Upper lobe of right lung (tissue), 1 donor: ENCODE results near the gene TRAF3. TPM values are rescaled to one million over a fixed set of nuclear protein-coding genes. Genes with fewer than 3 reads are reported as not detected.

Source experiments
- ATAC-seq: fragments of 200-7000 bp; cut with Tn5 transposase; one replicate; pipeline ENCODE4 v1.9.1; 2020; ENCODE audit warnings: mild to moderate bottlenecking, moderate library complexity
- DNase-seq: peaks from one replicate; pipeline ENCODE4 v3.0.0-alpha.2; 2020
- H3K27ac ChIP-seq: fragments of 200-600 bp; one replicate; pipeline ENCODE4 v1.8.0; 2022
- H3K27me3 ChIP-seq: fragments of 200-600 bp; one replicate; pipeline ENCODE4 v1.8.0; 2022; ENCODE audit warnings: mild to moderate bottlenecking
- H3K36me3 ChIP-seq: fragments of 200-600 bp; one replicate; pipeline ENCODE4 v1.8.0; 2022
- H3K4me1 ChIP-seq: fragments of 200-600 bp; one replicate; pipeline ENCODE4 v1.8.0; 2022
- H3K4me3 ChIP-seq: fragments of 200-600 bp; one replicate; pipeline ENCODE4 v1.8.0; 2022; ENCODE audit warnings: mild to moderate bottlenecking
- H3K9me3 ChIP-seq: fragments of 200-600 bp; one replicate; pipeline ENCODE4 v1.8.0; 2022
- intact Hi-C: fragments of 100-400 bp; cut with DNase I; formaldehyde crosslinking; loops from one replicate; pipeline ENCODE4 v1.11.0; 2022
- total RNA-seq: library from RNA; stranded (reverse); fragmentation: NEBNext Ultra II Directional; extraction: Animal tissue kit (Norgen Biotek cat#: 25700); gene quantifications from one replicate; pipeline ENCODE4 v1.2.1, GENCODE V29; 2021
- TF ChIP-seq, protein P1 (sequence below): fragments of 200-600 bp; IDR thresholded peaks from one replicate; pipeline ENCODE4 v1.8.0; 2022; ENCODE audit warnings: antibody characterized with exemption
- donor health status: DM: no; HTN: yes; CAD: no; lungs with severe emphysema.

The TRAF3 gene
- total RNA-seq, 1 donor from 2014 or later: 22.3 TPM

DNA sequence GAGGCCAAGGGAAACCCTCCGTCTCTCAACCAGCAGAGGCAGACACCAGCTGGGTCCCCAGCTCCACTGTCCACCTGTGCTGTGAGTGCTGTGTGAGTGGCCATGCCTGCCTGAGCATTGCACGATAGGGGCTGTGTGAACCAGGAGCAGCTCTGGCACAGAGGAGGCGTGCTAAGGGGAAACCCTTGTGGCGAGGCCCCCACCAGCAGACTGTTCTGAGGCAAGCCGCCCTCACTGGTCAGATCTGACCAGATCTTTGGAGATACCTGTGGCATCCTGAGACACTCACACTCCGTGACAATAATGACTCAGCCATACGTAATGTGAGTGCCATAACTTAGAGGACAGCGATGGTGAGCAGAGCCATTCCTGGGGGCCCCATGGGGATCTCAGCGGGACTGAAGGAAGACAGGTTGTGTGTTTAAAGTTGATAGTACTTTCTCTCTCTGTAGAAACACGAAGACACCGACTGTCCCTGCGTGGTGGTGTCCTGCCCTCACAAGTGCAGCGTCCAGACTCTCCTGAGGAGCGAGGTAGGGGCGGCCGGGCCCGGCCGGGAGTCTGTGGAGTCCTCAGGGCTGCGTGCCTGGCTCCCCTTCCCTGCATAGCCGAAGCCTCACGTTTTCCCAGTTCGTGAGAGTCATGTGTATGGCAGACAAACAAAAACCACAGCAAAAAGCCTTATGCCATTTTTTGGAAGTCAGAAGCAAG, 108.6 kb downstream of the TRAF3 start:
- Histone ChIP-seq H3K27me3 (no peaks in the 10 kb centered on the region), H3K36me3 (peaks cover 16% of the 10 kb centered on the region), H3K27ac (no peak overlapping the region), H3K4me3 (no peak overlapping the region), H3K4me1 (no peaks in the 10 kb centered on the region), H3K9me3 (no peaks in the 10 kb centered on the region)
- intact Hi-C loops: no loop called here
- ATAC-seq (peak; percentile 19), DNase-seq (no peak)
- TF ChIP-seq, protein P1, sequence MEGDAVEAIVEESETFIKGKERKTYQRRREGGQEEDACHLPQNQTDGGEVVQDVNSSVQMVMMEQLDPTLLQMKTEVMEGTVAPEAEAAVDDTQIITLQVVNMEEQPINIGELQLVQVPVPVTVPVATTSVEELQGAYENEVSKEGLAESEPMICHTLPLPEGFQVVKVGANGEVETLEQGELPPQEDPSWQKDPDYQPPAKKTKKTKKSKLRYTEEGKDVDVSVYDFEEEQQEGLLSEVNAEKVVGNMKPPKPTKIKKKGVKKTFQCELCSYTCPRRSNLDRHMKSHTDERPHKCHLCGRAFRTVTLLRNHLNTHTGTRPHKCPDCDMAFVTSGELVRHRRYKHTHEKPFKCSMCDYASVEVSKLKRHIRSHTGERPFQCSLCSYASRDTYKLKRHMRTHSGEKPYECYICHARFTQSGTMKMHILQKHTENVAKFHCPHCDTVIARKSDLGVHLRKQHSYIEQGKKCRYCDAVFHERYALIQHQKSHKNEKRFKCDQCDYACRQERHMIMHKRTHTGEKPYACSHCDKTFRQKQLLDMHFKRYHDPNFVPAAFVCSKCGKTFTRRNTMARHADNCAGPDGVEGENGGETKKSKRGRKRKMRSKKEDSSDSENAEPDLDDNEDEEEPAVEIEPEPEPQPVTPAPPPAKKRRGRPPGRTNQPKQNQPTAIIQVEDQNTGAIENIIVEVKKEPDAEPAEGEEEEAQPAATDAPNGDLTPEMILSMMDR: no peak

DNA sequence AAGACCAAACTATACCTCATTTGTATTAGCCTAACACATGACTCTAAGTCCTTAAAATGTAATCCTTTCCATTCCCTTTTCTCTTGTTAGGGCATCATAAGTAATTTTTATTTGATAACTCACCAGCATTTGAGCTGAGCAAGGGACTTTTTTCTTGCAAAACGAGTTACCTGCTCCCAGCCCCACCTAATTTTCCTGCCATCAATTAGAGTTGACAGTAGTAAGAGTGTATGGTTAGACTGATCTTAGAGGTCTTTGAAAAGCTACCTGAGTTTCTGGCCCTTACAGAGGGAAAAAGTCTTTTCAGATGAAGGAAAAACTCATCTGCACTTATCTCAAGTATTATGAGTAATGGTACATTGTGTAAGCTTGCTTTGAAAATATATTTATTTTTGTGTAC, 111.5 kb downstream of the TRAF3 start:
- Histone ChIP-seq H3K27ac (no peak overlapping the region), H3K36me3 (peaks cover 16% of the 10 kb centered on the region), H3K4me3 (no peak overlapping the region), H3K27me3 (no peaks in the 10 kb centered on the region), H3K4me1 (no peaks in the 10 kb centered on the region), H3K9me3 (no peaks in the 10 kb centered on the region)
- ATAC-seq (no peak), DNase-seq (no peak)
- TF ChIP-seq, protein P1: no peak
- intact Hi-C loops: no loop called here

DNA sequence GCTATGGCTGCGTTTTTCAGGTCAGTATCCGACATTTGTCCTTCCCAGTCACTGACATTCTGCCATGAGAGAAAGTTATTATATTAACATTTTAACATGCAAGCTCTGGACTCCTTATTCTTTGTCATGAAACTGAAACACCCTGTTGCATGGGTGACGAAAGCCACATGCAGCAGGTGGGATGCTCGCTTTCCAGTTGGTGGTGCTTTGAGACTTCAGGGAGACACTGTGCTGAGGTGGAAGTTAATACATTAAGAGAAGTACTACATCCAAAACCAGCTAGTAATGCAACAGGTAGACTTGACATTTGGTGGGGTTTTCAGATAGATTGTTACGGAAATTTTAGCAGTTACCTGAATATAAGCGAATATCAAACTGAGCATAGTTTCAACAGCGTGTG, 112.4 kb downstream of the TRAF3 start:
- H3K27ac ChIP-seq: no peak overlapping the region
- ATAC-seq: no peak
- DNase-seq: no peak
- H3K36me3 ChIP-seq: peaks cover 16% of the 10 kb centered on the region
- H3K4me1 ChIP-seq: no peaks in the 10 kb centered on the region
- H3K9me3 ChIP-seq: no peaks in the 10 kb centered on the region
- no peak overlapping the region for H3K4me3 ChIP-seq
- no peaks in the 10 kb centered on the region for H3K27me3 ChIP-seq
- TF ChIP-seq, protein P1: no peak
- intact Hi-C loops: no loop called here

DNA sequence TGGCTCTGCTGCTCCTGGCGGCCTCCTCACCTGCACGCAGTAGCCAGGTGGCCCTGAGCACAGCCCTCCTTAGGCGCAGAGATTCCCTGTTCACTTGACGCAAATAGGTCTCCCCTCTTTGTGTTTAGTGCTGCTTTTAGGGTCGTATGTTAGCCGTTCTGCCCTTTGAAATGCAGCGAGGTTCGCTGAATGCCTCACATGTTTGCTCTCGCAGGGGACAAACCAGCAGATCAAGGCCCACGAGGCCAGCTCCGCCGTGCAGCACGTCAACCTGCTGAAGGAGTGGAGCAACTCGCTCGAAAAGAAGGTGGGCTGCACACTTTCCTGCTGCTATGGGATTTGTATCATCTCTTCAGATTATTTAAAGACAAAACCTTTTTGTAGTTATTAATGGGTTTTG, 113.9 kb downstream of the TRAF3 start:
- TF ChIP-seq, protein P1: no peak
- ATAC-seq: no peak
- Histone ChIP-seq H3K4me1 (no peaks in the 10 kb centered on the region), H3K9me3 (no peaks in the 10 kb centered on the region), H3K27ac (no peak overlapping the region), H3K27me3 (no peaks in the 10 kb centered on the region), H3K36me3 (peaks cover 16% of the 10 kb centered on the region), H3K4me3 (no peak overlapping the region)
- no peak for DNase-seq
- intact Hi-C loops: no loop called here

DNA sequence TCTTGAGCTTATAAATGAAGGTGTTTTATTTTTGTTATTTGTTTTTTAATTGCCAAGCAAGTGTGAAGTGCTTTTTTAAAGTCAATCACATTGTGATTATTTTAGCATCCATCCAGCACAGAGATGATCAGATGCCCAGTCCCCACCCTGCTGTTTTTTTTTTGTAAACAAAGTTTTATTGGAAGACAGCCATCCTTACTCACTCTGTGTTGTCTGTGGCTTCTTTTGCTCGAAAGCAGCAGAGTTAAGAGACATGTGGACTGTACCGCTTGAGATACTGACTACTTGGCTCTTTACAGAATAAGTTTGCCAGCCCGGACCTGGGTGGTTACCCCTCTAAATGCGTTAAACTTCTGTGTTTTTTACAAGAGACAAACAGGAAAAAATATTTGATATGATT, 114.3 kb downstream of the TRAF3 start:
- Histone ChIP-seq H3K4me1 (no peaks in the 10 kb centered on the region), H3K27me3 (no peaks in the 10 kb centered on the region), H3K4me3 (no peak overlapping the region), H3K9me3 (no peaks in the 10 kb centered on the region), H3K27ac (no peak overlapping the region), H3K36me3 (peaks cover 16% of the 10 kb centered on the region)
- DNase-seq (no peak), ATAC-seq (no peak)
- TF ChIP-seq, protein P1: no peak
- intact Hi-C loops: no loop called here

DNA sequence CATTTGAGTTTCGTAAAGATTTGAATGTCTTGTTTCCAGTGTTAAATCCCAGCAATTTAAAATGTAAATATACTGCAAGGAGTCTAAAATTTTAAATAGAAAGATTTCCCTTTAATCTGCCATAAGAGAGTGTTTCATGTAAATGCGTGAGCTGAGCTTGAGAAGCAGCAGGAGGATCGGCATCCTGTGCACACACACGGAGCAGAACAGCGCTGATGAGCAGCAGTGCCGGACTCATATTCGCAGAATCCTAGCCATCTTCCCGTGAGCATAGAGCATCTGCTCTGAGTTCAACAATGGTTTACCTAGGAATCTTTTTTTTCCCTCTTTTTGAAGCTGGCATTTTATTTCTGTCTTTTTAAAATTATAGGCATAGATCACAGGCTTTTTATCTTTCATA, 115.4 kb downstream of the TRAF3 start:
- no peak for ATAC-seq
- TF ChIP-seq, protein P1: no peak
- no peak overlapping the region for H3K4me3 ChIP-seq
- H3K36me3 ChIP-seq: peaks cover 12% of the 10 kb centered on the region
- no peaks in the 10 kb centered on the region for H3K4me1 ChIP-seq
- H3K9me3 ChIP-seq: no peaks in the 10 kb centered on the region
- DNase-seq: no peak
- intact Hi-C loops: no loop called here
- H3K27ac ChIP-seq: no peak overlapping the region
- no peaks in the 10 kb centered on the region for H3K27me3 ChIP-seq
